KMS-11 (cell line): ENCODE data around the gene EIF4G1.
A peak's percentile ranks its signal among the peaks of the same experiment; 100 is the strongest.

Experiments
- H2AFZ ChIP-seq: fragments of 200-600 bp; sonication (generic); 2 replicates; pipeline ENCODE4 v1.6.1; 2016; ENCODE audit warnings: antibody characterized with exemption, mixed run types, low read depth
- H3K27ac ChIP-seq: fragments of 200-600 bp; sonication (generic); 2 replicates; pipeline ENCODE4 v1.6.1; 2016; ENCODE audit warnings: mild to moderate bottlenecking, mixed run types
- H3K27me3 ChIP-seq: fragments of 200-600 bp; sonication (generic); 2 replicates; pipeline ENCODE4 v1.6.1; 2017; ENCODE audit warnings: mild to moderate bottlenecking, low read depth, mixed run types, moderate library complexity; ENCODE audit not compliant: insufficient read depth
- H3K36me3 ChIP-seq: fragments of 200-600 bp; sonication (generic); 2 replicates; pipeline ENCODE4 v1.6.1; 2017; ENCODE audit warnings: mild to moderate bottlenecking, mixed run types; ENCODE audit not compliant: insufficient read depth
- H3K4me1 ChIP-seq: fragments of 200-600 bp; sonication (generic); 2 replicates; pipeline ENCODE4 v1.6.1; 2016; ENCODE audit warnings: mild to moderate bottlenecking, low read depth, mixed run types; ENCODE audit not compliant: poor library complexity, severe bottlenecking
- H3K4me2 ChIP-seq: fragments of 200-600 bp; sonication (generic); 2 replicates; pipeline ENCODE4 v1.7.0; 2016; ENCODE audit warnings: mild to moderate bottlenecking, mixed run types
- H3K4me3 ChIP-seq: fragments of 200-600 bp; sonication (generic); IDR thresholded peaks from 2 replicates; pipeline ENCODE4 v1.6.1; 2017; ENCODE audit warnings: low read depth, low read length, mixed read lengths; ENCODE audit not compliant: insufficient read depth
- H3K79me2 ChIP-seq: fragments of 200-600 bp; sonication (generic); 2 replicates; pipeline ENCODE4 v1.6.1; 2016; ENCODE audit warnings: low read depth, mixed run types; ENCODE audit not compliant: insufficient read depth
- H3K9ac ChIP-seq: fragments of 200-600 bp; sonication (generic); 2 replicates; pipeline ENCODE4 v1.6.1; 2016; ENCODE audit warnings: mild to moderate bottlenecking, mixed run types
- H4K20me1 ChIP-seq: fragments of 200-600 bp; sonication (generic); 2 replicates; pipeline ENCODE4 v1.6.1; 2016; ENCODE audit warnings: mild to moderate bottlenecking, mixed run types; ENCODE audit not compliant: insufficient read depth
- CTCF ChIP-seq: fragments of 200-600 bp; sonication (generic); conservative IDR thresholded peaks from 2 replicates; pipeline ENCODE4 v1.6.1; 2017; ENCODE audit warnings: low read depth, mild to moderate bottlenecking, antibody characterized with exemption, low read length, moderate library complexity, mixed read lengths

The EIF4G1 gene

DNA sequence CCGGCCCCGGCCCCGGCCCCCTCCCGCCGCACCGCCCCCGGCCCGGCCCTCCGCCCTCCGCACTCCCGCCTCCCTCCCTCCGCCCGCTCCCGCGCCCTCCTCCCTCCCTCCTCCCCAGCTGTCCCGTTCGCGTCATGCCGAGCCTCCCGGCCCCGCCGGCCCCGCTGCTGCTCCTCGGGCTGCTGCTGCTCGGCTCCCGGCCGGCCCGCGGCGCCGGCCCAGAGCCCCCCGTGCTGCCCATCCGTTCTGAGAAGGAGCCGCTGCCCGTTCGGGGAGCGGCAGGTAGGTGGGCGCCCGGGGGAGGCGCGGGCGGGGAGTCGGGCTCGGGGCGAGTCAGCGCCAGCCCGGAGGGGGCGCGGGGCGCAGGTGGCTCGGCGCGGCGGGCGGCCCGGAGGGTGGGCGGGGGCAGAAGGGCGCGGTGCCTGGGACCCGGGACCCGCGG lies 65.8 kb downstream of the EIF4G1 start:
- TF ChIP-seq CTCF: no peak
- Histone ChIP-seq H3K9ac (no peak overlapping the region), H3K27ac (no peak overlapping the region), H4K20me1 (no peaks in the 10 kb centered on the region), H3K79me2 (no peaks in the 10 kb centered on the region), H3K4me2 (no peak overlapping the region), H2AFZ (peak overlapping the region; percentile 32), H3K36me3 (no peaks in the 10 kb centered on the region), H3K4me1 (no peaks in the 10 kb centered on the region), H3K27me3 (peaks cover 55% of the 10 kb centered on the region), H3K4me3 (no peak overlapping the region)

DNA sequence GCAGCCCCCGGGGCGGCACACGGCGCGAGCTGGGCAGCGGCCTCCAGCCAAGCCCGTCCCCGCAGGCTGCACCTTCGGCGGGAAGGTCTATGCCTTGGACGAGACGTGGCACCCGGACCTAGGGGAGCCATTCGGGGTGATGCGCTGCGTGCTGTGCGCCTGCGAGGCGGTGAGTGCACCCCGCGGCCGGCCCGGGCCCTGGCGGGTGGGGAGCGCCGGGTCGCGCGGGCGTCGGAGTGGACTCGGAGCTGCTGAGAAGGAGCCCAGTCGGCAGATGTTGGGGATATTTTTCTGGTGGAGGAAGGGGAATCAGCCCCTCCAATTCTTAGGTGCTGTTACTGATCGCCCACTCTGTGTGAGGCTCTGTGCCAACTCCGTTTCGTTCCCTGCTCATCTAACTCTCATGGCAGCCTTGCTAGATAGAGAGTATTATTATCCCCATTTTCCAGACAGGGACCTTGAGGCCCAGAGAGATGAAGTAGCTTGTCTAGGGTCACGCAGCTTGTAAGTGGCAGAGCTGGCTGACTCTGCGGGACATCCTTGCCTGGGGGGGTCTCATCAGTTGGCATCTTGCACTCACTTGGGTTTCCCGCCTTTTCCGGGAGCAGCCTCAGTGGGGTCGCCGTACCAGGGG lies 66.3 kb downstream of the EIF4G1 start:
- Histone ChIP-seq H3K4me1 (no peaks in the 10 kb centered on the region), H3K9ac (no peak overlapping the region), H3K4me2 (no peak overlapping the region)

DNA sequence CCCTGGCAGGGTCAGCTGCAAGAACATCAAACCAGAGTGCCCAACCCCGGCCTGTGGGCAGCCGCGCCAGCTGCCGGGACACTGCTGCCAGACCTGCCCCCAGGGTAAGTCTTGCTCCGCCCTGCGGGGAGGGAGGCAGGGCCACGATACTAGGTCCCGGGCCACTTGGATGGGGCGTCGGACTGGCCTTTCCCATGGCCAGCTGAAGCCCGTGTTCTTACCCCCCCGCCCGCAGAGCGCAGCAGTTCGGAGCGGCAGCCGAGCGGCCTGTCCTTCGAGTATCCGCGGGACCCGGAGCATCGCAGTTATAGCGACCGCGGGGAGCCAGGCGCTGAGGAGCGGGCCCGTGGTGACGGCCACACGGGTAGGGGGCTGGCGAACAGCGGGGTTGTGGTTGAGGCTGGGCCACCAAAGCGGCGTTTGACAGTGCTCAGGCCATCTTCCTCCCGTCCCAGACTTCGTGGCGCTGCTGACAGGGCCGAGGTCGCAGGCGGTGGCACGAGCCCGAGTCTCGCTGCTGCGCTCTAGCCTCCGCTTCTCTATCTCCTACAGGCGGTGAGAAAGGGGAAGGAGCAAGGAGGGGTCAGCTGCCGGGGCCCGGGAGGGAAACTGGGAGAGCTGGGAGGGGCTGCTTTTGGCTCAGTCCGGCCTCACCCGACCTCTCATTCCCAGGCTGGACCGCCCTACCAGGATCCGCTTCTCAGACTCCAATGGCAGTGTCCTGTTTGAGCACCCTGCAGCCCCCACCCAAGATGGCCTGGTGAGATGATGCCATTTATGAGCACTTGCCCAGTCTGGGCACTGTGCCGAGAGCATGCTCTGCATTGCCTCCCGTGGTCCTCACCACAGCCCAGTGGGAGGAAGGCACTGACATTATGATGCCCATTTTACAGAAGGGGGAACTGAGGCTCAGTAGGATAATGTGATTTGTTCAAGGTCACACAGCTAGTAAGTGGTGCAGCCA lies 67.1 kb downstream of the EIF4G1 start:
- Histone ChIP-seq H4K20me1 (no peaks in the 10 kb centered on the region), H3K4me3 (no peak overlapping the region)

More for the DNA sequence above, 66.3 kb downstream of the EIF4G1 start:
- no peak overlapping the region for H3K27ac ChIP-seq
- H3K79me2 ChIP-seq: no peaks in the 10 kb centered on the region
- no peak overlapping the region for H3K4me3 ChIP-seq
- H2AFZ ChIP-seq: peak overlapping the region; percentile 32; the same call in 1 of the 2 replicates
- no peak for TF ChIP-seq CTCF
- H3K27me3 ChIP-seq: peaks cover 50% of the 10 kb centered on the region
- H4K20me1 ChIP-seq: no peaks in the 10 kb centered on the region
- no peaks in the 10 kb centered on the region for H3K36me3 ChIP-seq

More for the DNA sequence above, 67.1 kb downstream of the EIF4G1 start:
- Histone ChIP-seq H3K4me1 (no peaks in the 10 kb centered on the region), H3K9ac (no peak overlapping the region), H2AFZ (no peak overlapping the region), H3K79me2 (no peaks in the 10 kb centered on the region), H3K27me3 (peaks cover 42% of the 10 kb centered on the region), H3K27ac (no peak overlapping the region), H3K36me3 (no peaks in the 10 kb centered on the region), H3K4me2 (no peak overlapping the region)
- no peak for TF ChIP-seq CTCF
